Nucleus accumbens (tissue), 56 donors: ENCODE measurements around the gene PPP1R3D.
"Not testable (repeated sequence)": the region's sequence is repeated elsewhere in the genome, so short reads cannot be mapped to it uniquely, and the experiment has no call there.

ENCODE experiments used
- DNase-seq, 56 donors: peaks; one replicate each; lab custom pipeline; 2025; lab: John Stamatoyannopoulos, UW

Gene PPP1R3D

DNA sequence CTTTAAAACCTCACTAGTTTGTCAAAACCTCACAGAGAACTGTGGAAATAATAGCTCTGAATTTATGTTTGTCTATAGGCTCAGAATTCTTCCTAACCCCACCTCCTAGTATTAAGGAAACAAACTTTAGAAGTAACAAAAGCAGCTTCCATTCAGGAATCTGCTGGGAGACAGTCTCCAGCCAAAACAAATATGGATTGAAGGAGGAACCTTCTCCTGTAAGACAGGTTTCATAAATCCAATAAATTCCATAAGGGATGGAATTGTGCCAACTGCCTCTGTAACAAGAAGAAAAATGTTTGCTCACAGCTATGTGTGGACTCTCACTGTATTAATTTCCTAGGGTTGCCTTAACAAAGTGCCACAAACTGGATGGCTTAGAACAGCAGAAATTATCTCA lies 14.2 kb downstream of the PPP1R3D start:
- DNase-seq = no peak

DNA sequence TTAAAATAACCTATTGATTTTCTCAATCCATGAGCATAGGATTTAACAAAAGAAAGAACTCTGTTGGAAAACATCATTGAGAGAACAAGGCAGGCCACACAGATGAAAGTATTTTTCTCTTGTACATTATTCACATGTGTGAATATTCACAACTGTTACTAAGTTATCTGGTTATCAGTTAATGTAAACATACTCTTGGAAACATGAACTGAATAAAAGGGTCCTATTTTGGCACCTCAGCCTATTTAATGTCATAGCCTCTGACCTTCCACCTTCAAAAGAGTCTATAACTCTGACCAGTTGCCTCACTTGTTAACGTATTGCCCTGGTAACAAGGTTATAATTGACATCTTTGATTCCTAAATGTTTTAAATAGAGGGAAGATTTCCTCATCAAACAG lies 14.7 kb downstream of the PPP1R3D start:
- no peak for DNase-seq

DNA sequence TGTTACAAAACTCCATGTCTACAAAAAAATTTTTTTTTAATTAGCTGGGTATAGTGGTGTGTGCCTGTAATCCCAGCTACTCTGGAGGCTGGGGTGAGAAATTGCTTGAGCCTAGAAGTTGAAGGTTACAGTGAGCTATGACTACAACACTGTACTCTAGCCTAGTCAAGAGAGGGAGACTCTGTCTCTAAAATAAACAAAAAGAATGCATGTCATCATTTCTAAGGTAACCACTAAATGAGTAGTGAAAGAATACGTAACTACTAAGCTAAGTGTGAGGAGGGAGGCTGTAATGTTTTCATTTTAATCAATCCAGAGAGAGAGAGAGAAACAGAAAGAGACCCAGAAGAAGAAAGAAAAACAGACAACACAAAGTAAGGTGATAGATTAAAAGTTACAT lies 16.6 kb downstream of the PPP1R3D start:
- no peak for DNase-seq

DNA sequence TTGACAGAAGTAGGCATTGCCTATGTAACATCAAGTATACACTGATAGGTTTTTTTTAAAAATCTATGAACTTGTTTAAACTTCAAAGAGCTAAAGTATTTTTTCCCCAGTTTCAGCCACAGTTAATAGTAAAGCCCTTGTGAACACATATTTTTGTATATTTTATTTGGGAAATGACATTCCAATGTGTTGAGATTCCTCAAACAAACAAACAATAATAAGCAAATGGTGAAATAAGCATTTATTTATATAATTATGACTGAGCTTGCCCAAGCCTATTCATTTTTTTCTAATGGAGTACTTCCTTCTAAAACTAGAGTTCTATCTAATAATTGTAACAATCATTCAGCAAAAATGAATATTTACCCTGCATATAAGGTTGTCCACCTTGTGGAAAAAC lies 19.2 kb downstream of the PPP1R3D start:
- no peak for DNase-seq

DNA sequence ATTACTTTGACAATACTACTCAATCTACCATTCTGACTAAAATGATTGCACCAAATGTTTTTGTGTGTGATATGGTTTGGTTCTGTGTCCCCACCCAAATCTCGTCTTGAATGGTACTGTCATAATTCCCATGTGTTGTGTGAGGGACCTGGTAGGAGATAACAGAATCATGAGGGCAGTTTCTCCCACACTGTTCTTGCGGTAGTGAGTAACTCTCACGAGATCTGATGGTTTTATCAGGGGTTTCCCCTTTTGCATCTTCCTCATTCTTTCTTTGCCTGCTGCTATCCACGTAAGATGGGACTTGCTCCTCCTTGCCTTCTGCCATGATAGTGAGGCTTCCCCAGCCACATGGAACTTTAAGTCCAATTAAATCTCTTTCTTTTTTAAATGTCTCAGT lies 27.5 kb downstream of the PPP1R3D start:
- DNase-seq = no peak

DNA sequence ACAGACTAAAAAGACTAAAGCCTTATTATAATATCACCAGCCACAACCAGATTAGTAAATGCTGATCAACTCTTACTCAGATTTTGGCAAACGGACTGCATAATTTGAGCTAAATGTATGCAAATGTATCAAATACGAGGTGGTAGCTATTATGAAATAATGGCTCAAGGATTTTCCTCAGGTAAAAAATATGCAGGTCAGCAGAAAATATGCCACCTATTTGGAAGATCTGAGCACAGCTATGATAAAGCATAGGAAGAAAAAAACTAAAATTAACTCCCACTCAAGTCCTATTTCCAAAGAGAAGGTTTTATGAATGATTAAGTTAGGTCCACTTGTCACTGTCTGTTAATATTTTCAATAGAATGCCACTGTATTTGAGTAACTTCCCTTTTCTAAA lies 29.1 kb downstream of the PPP1R3D start:
- no peak for DNase-seq

DNA sequence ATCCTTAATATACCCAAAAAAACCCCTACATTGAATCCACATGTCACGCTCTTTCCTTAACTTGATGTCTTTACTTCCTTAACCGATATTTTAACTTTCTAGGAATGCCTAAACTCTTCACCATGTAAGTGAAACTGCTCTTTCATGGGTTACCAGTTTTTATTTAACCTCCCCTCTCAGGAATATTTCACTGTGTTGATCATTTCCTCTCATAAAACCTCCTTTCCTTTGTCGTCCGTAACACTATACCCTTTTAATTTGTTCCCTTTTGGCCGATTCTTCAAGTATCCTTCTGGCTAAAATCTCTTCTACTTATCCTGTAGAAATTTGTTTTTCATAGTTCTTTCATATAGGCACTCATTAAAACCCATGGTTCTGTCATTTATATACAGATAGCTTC lies 31.2 kb downstream of the PPP1R3D start:
- DNase-seq = no peak

DNA sequence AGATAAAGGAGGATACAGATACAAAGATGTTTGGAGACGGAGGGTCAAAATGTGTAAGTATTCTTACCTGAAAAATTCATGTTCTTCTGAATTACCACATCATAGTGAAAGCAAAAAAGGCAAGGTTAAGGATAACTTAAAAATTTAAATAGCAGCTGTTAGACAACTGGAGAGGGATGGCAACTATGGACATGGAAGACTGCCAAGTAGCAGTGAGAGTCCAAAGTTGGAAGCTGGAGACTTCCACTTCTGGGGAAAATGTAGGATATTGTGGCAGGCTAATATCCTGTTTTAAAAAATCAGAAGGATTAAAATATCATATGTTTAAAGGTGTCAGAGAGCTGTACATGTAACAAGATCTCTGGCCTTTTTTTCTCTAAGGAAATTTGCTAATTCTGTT lies 36.5 kb downstream of the PPP1R3D start:
- DNase-seq = no peak

DNA sequence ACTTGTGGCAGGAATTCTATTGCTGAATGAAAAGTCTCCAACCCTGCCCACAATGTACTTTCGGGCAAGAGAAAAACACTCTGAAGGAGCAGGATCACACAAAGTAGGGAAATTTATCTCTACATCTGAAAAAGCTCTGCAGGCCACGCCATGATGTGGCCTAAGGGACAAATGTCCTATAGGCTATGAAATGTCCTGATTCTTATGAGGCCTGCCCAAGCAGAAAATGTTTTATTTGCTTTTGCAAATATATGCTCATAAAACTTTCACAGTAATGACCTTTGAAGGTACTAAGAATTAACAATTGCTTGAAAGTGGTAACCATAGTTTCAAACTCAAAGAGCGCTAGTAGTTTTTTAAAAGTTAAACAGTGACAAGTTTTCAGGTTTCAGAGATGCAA lies 37.6 kb downstream of the PPP1R3D start:
- no peak for DNase-seq

DNA sequence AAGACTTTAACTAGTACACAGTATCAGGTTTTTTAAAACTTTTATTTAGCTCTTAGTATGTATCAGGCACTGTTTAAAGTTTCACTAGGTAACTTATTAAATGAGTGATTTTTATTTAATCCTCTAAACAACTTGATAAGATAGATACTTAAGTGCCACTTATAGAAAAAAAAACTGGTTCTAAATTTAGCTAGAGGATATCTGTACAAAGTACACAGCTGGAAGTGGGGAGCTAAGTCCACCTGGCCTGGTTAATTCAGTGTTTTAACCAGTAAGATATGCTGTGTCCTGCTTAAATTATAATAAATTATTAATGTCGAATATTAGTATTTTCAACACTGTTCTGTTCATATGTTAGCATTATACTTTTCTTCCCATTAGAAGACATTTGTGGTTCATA lies 44.2 kb downstream of the PPP1R3D start:
- DNase-seq = no peak

DNA sequence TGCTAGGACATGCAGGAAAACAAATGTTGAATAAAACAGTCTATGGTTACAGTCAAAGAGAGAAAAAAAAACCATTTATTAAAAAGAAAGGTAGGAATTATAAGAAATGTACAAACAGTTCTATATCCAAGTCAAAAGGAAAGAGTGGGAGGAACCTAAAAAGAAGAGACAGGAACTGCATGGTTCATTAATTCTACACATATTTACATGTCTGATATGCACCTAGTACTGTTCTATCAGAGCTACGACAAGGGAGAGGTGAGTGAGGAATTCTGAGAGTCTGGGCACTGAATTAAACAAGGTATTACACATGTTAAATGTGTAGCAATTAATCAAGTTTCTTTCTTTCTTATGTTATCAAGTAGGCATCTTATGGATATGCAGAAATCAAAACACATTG lies 48.5 kb downstream of the PPP1R3D start:
- no peak for DNase-seq

DNA sequence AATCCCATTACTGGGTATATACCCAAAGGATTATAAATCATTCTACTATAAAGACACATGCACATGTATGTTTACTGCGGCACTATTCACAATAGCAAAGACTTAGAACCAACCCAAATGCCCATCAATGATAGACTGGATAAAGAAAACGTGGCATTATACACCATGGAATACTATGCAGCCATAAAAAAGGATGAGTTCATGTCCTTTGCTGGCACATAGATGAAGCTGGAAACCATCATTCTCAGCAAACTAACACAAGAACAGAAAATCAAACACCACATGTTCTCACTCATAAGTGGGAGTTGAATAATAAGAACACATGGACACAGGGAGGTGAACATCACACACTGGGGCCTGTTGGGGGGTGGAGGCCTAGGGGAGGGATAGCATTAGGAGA lies 50.1 kb downstream of the PPP1R3D start:
- DNase-seq = not testable (repeated sequence)

DNA sequence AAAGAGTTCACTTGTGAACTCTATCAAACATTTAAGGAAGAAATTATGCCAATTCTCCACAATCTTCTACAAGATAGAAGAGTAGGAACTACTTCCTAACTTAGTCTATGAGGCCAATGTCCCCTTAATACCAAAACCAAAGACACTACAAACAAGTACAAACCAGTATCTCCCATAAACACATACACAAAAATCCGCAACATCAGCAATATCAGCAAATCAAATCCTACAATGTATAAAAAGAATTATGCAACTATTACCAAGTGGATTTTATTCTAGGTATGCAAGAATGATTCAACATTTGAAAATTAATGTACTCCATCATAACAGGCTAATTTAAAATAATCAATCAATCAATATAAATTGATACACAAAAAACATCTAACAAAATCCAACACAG lies 52.1 kb downstream of the PPP1R3D start:
- no peak for DNase-seq
